A549 (cell line): Measurements from ENCODE around the gene SLC29A4.

ENCODE experiments used
- CBX8 ChIP-seq: fragments of 200-600 bp; sonication (generic); IDR thresholded peaks from 2 replicates; pipeline ENCODE4 v1.6.1; 2016
- CHD2 ChIP-seq: fragments of 150-350 bp; IDR thresholded peaks from 2 replicates; pipeline ENCODE4 v1.6.1; 2014; ENCODE audit warnings: low read length; ENCODE audit not compliant: partially characterized antibody
- KDM1A ChIP-seq: fragments of 200-600 bp; sonication (generic); IDR thresholded peaks from 2 replicates; pipeline ENCODE4 v1.6.1; 2016; ENCODE audit warnings: low read depth, mild to moderate bottlenecking
- MAFK ChIP-seq: fragments of 450-650 bp; IDR thresholded peaks from 2 replicates; pipeline ENCODE4 v1.6.1; 2014; ENCODE audit not compliant: partially characterized antibody
- MAZ ChIP-seq: fragments of 150-350 bp; IDR thresholded peaks from 2 replicates; pipeline ENCODE4 v1.6.1; 2014; ENCODE audit warnings: antibody characterized with exemption, low read depth, low read length, borderline replicate concordance
- POLR2A ChIP-seq: IDR thresholded peaks from 2 replicates; pipeline ENCODE4 v1.6.1; 2012; ENCODE audit warnings: mild to moderate bottlenecking, low read length
- POLR2AphosphoS2 ChIP-seq: conservative IDR thresholded peaks from 2 replicates; pipeline ENCODE4 v1.6.1; 2012; ENCODE audit warnings: low read length, improper control_type of control experiment, inconsistent platforms
- RAD21 ChIP-seq, 2 experiments: fragments of >200 bp in 1 of 2; sonication (Bioruptor Twin) in 1 of 2; formaldehyde crosslinking in 1 of 2; IDR thresholded peaks in 1 of 2; conservative IDR thresholded peaks in 1 of 2; 2 replicates in 1 of 2; 3 replicates in 1 of 2; pipeline ENCODE4 v1.6.1; 2012 to 2018; ENCODE audit warnings: inconsistent platforms in 1 of 2
- SMC3 ChIP-seq: fragments of >200 bp; sonication (Bioruptor Twin); formaldehyde crosslinking; IDR thresholded peaks from 3 replicates; pipeline ENCODE4 v1.6.1; 2018; ENCODE audit warnings: inconsistent platforms
- SREBF2 ChIP-seq: fragments of 450-650 bp; IDR thresholded peaks from 2 replicates; pipeline ENCODE4 v1.6.1; 2014; ENCODE audit warnings: mild to moderate bottlenecking, moderate library complexity
- TF ChIP-seq, protein P1 (sequence below): fragments of >200 bp; sonication (Bioruptor Twin); formaldehyde crosslinking; IDR thresholded peaks from 3 replicates; pipeline ENCODE4 v1.5.1; 2016
- TF ChIP-seq, protein P2 (sequence below): IDR thresholded peaks from 2 replicates; pipeline ENCODE4 v1.6.1; 2012
- TF ChIP-seq, protein P3 (sequence below): fragments of 250-450 bp; sonication (Bioruptor Pico); IDR thresholded peaks from 2 replicates; pipeline ENCODE4 v1.5.0; 2021; ENCODE audit warnings: mild to moderate bottlenecking, moderate library complexity, borderline replicate concordance

DNA sequence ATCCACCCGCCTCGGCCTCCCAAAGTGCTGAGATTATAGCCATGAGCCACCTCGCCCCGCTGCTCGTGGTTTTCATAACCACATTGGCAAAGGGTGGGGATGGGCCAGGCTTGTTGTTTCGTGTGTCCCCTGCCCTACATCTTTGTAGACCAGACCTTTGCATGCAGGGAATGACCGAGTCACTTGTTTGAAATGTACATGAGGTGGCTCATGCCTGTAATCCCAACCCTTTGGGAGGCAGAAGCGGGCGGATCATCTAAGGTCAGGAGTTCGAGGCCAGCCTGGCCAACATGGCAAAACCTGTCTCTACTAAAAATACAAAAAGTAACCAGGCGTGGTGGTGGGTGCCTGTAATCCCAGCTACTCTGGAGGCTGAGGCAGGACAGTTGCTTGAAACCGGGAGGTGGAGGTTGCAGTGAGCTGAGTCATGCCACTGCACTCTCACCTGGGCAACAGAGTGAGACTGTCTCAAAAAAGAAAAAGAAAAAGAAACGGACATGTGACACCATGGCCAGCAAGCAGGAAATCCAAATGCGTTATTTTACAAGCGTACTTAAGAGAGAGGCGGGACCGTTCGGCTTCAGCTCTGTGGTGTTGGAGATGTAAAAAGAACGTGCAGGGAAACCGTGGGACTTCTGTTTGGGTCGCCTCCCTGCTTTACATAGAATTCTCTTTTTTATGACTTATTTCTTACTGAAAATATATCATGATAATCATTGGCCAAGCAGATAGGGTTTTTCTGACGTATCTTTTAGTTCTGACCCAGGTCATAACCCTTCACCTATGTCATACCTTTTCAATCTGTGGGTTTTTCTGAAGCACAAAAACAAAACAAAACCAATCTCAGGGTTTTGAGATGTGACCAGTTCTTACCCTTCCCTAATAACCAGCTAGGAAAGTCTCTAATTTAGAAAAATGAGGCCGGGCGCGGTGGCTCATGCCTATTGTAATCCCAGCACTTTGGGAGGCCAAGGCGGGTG lies 47.6 kb upstream of the SLC29A4 start:
- TF ChIP-seq POLR2A: no peak
- TF ChIP-seq, protein P1, sequence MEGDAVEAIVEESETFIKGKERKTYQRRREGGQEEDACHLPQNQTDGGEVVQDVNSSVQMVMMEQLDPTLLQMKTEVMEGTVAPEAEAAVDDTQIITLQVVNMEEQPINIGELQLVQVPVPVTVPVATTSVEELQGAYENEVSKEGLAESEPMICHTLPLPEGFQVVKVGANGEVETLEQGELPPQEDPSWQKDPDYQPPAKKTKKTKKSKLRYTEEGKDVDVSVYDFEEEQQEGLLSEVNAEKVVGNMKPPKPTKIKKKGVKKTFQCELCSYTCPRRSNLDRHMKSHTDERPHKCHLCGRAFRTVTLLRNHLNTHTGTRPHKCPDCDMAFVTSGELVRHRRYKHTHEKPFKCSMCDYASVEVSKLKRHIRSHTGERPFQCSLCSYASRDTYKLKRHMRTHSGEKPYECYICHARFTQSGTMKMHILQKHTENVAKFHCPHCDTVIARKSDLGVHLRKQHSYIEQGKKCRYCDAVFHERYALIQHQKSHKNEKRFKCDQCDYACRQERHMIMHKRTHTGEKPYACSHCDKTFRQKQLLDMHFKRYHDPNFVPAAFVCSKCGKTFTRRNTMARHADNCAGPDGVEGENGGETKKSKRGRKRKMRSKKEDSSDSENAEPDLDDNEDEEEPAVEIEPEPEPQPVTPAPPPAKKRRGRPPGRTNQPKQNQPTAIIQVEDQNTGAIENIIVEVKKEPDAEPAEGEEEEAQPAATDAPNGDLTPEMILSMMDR: no peak
- TF ChIP-seq, protein P2, sequence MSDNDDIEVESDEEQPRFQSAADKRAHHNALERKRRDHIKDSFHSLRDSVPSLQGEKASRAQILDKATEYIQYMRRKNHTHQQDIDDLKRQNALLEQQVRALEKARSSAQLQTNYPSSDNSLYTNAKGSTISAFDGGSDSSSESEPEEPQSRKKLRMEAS: no peak
- no peak for TF ChIP-seq SREBF2
- TF ChIP-seq RAD21 (conservative IDR thresholded peaks at IDR 0.05 in 1 of 2, IDR thresholded peaks at IDR 0.05 in 1 of 2): no peak
- TF ChIP-seq, protein P3, sequence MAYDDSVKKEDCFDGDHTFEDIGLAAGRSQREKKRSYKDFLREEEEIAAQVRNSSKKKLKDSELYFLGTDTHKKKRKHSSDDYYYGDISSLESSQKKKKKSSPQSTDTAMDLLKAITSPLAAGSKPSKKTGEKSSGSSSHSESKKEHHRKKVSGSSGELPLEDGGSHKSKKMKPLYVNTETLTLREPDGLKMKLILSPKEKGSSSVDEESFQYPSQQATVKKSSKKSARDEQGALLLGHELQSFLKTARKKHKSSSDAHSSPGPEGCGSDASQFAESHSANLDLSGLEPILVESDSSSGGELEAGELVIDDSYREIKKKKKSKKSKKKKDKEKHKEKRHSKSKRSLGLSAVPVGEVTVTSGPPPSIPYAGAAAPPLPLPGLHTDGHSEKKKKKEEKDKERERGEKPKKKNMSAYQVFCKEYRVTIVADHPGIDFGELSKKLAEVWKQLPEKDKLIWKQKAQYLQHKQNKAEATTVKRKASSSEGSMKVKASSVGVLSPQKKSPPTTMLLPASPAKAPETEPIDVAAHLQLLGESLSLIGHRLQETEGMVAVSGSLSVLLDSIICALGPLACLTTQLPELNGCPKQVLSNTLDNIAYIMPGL (CRISPR knock-in tag): no peak
- no peak for TF ChIP-seq MAFK
- no peak for TF ChIP-seq CHD2
- TF ChIP-seq CBX8: no peak
- TF ChIP-seq POLR2AphosphoS2: no peak
- TF ChIP-seq SMC3: no peak
- TF ChIP-seq KDM1A: no peak
- no peak for TF ChIP-seq MAZ
